Trophoblast cell (in vitro differentiated cells and primary cell): Measurements from ENCODE around the gene COX6B1.

Experiments used
- DNase-seq, 2 donors: peaks; one replicate each; pipeline ENCODE4 v3.0.0-alpha.2; 2016
- H2AFZ ChIP-seq: 2 replicates; pipeline ENCODE4 v1.6.1; 2013; ENCODE audit warnings: low read length, moderate library complexity, mild to moderate bottlenecking; ENCODE audit not compliant: insufficient read depth, poor library complexity
- H2AK5ac ChIP-seq: 2 replicates; pipeline ENCODE4 v1.6.1; 2013; ENCODE audit warnings: mild to moderate bottlenecking, low read length
- H2BK120ac ChIP-seq: 2 replicates; pipeline ENCODE4 v1.6.1; 2013; ENCODE audit warnings: low read length, mild to moderate bottlenecking, moderate library complexity; ENCODE audit not compliant: insufficient read depth, poor library complexity
- H2BK12ac ChIP-seq: 2 replicates; pipeline ENCODE4 v1.6.1; 2013; ENCODE audit warnings: mild to moderate bottlenecking, low read length, moderate library complexity
- H2BK5ac ChIP-seq: 2 replicates; pipeline ENCODE4 v1.6.1; 2013; ENCODE audit warnings: low read length, low read depth, moderate library complexity, mild to moderate bottlenecking; ENCODE audit not compliant: poor library complexity
- H3K14ac ChIP-seq: 2 replicates; pipeline ENCODE4 v1.6.1; 2013; ENCODE audit warnings: mild to moderate bottlenecking, low read length
- H3K18ac ChIP-seq: 2 replicates; pipeline ENCODE4 v1.6.1; 2013; ENCODE audit warnings: mild to moderate bottlenecking, low read length
- H3K23ac ChIP-seq: 2 replicates; pipeline ENCODE4 v1.6.1; 2013; ENCODE audit warnings: low read length
- H3K27ac ChIP-seq: 2 replicates; pipeline ENCODE4 v1.5.1; 2013; ENCODE audit warnings: low read depth, mild to moderate bottlenecking, inconsistent platforms, low read length, moderate library complexity
- H3K27me3 ChIP-seq: 2 replicates; pipeline ENCODE4 v1.6.1; 2013; ENCODE audit warnings: inconsistent platforms, mild to moderate bottlenecking, low read length, moderate library complexity; ENCODE audit not compliant: insufficient read depth
- H3K36me3 ChIP-seq, 2 experiments: 1 replicate in 1 of 2; 2 replicates in 1 of 2; pipeline ENCODE4 v1.6.1; 2013; ENCODE audit warnings: low read length in 2 of 2, mild to moderate bottlenecking in 2 of 2, moderate library complexity in 1 of 2; ENCODE audit not compliant: insufficient read depth in 2 of 2, control insufficient read depth in 1 of 2
- H3K4ac ChIP-seq: 2 replicates; pipeline ENCODE4 v1.6.1; 2013; ENCODE audit warnings: low read depth, mild to moderate bottlenecking, low read length, moderate library complexity
- H3K4me1 ChIP-seq, 2 experiments: 1 replicate in 1 of 2; 2 replicates in 1 of 2; pipeline ENCODE4 v1.6.1; 2013; ENCODE audit warnings: low read length in 2 of 2, mild to moderate bottlenecking in 2 of 2, moderate library complexity in 1 of 2; ENCODE audit not compliant: insufficient read depth in 2 of 2, control insufficient read depth in 1 of 2
- H3K4me2 ChIP-seq: 2 replicates; pipeline ENCODE4 v1.6.1; 2013; ENCODE audit warnings: inconsistent platforms, mild to moderate bottlenecking, low read length, moderate library complexity
- H3K4me3 ChIP-seq: 2 replicates; pipeline ENCODE4 v1.5.1; 2013; ENCODE audit warnings: mild to moderate bottlenecking, low read depth, low read length, inconsistent platforms
- H3K79me1 ChIP-seq: one replicate; pipeline ENCODE4 v1.6.1; 2013; ENCODE audit warnings: low read length
- H3K79me2 ChIP-seq: 2 replicates; pipeline ENCODE4 v1.6.1; 2013; ENCODE audit warnings: low read length, mild to moderate bottlenecking; ENCODE audit not compliant: control insufficient read depth, insufficient read depth, poor library complexity
- H3K9ac ChIP-seq: 2 replicates; pipeline ENCODE4 v1.6.1; 2013; ENCODE audit warnings: mild to moderate bottlenecking, low read length
- H3K9me3 ChIP-seq: 2 replicates; pipeline ENCODE4 v1.6.1; 2013; ENCODE audit warnings: low read depth, mild to moderate bottlenecking, control low read depth, inconsistent platforms, low read length; ENCODE audit not compliant: insufficient read depth
- H4K12ac ChIP-seq: 2 replicates; pipeline ENCODE4 v1.6.1; 2013; ENCODE audit warnings: low read depth, mild to moderate bottlenecking, low read length, moderate library complexity
- H4K8ac ChIP-seq: 2 replicates; pipeline ENCODE4 v1.6.1; 2013; ENCODE audit warnings: low read depth, mild to moderate bottlenecking, low read length, moderate library complexity
- H4K91ac ChIP-seq: one replicate; pipeline ENCODE4 v1.6.1; 2013; ENCODE audit warnings: low read depth, mild to moderate bottlenecking, low read length, moderate library complexity
- WGBS: extraction: QIAGEN DNeasy Blood & Tissue Kit; methylation state at CpG from one replicate; pipeline ENCODE4 v1.1.7; 2013; ENCODE audit warnings: missing lambda C conversion rate; ENCODE audit not compliant: insufficient read length, insufficient coverage; ENCODE audit errors: extremely low coverage; 5-methylcytosine and 5-hydroxymethylcytosine counted together

The COX6B1 gene

GRCh38 chr19:35693422-35693821 is 45.3 kb downstream of the COX6B1 start:
- Histone ChIP-seq H2AFZ (no peak overlapping the region), H3K27ac (no peak overlapping the region), H3K18ac (no peak overlapping the region), H2BK12ac (no peak overlapping the region), H4K8ac (no peak overlapping the region), H2BK5ac (no peak overlapping the region), H3K36me3 (no peaks in the 10 kb centered on the region), H3K14ac (no peak overlapping the region), H3K27me3 (no peaks in the 10 kb centered on the region), H3K79me1 (no peaks in the 10 kb centered on the region), H2AK5ac (no peak overlapping the region), H3K9ac (no peak overlapping the region), H3K23ac (no peak overlapping the region), H4K91ac (no peak overlapping the region), H3K4ac (no peak overlapping the region), H3K4me2 (no peak overlapping the region), H3K79me2 (no peaks in the 10 kb centered on the region), H3K4me1 (peaks cover 4 to 5% of the 10 kb centered on the region in 2 experiments), H2BK120ac (no peak overlapping the region), H4K12ac (no peak overlapping the region), H3K9me3 (no peaks in the 10 kb centered on the region), H3K4me3 (no peak overlapping the region)
- DNase-seq: no peak
- no CpG with 5 or more reads among the region's 8 CpGs for WGBS

- Histone ChIP-seq H4K12ac (no peak overlapping the region), H2AFZ (no peak overlapping the region), H4K8ac (no peak overlapping the region), H2BK12ac (no peak overlapping the region), H3K79me2 (no peaks in the 10 kb centered on the region), H4K91ac (no peak overlapping the region), H3K9me3 (no peaks in the 10 kb centered on the region), H2BK5ac (no peak overlapping the region), H3K9ac (no peak overlapping the region), H2AK5ac (no peak overlapping the region), H3K14ac (no peak overlapping the region), H3K4me3 (no peak overlapping the region), H2BK120ac (no peak overlapping the region), H3K23ac (no peak overlapping the region), H3K18ac (no peak overlapping the region), H3K4me2 (no peak overlapping the region), H3K27me3 (no peaks in the 10 kb centered on the region), H3K4ac (no peak overlapping the region), H3K27ac (no peak overlapping the region), H3K4me1 (peaks cover 4 to 5% of the 10 kb centered on the region in 2 experiments), H3K36me3 (no peaks in the 10 kb centered on the region), H3K79me1 (no peaks in the 10 kb centered on the region)
- no CpG with 5 or more reads among the region's 8 CpGs for WGBS
- peak; percentile 91 to 95 for DNase-seq
These were observed 45.9 kb downstream of the COX6B1 start for GRCh38 chr19:35693835-35694599.

GRCh38 chr19:35695895-35696422 is 47.8 kb downstream of the COX6B1 start:
- H3K27ac ChIP-seq: no peak overlapping the region
- H4K12ac ChIP-seq: no peak overlapping the region
- DNase-seq: no peak
- H3K23ac ChIP-seq: no peak overlapping the region
- H4K91ac ChIP-seq: no peak overlapping the region
- H3K9ac ChIP-seq: no peak overlapping the region
- H3K4me3 ChIP-seq: no peak overlapping the region
- H2BK12ac ChIP-seq: no peak overlapping the region
- no peak overlapping the region for H2BK120ac ChIP-seq
- no peak overlapping the region for H3K14ac ChIP-seq
- H2AFZ ChIP-seq: no peak overlapping the region
- H3K27me3 ChIP-seq: no peaks in the 10 kb centered on the region
- H3K18ac ChIP-seq: no peak overlapping the region
- no peaks in the 10 kb centered on the region for H3K9me3 ChIP-seq
- H3K79me1 ChIP-seq: no peaks in the 10 kb centered on the region
- no peak overlapping the region for H2BK5ac ChIP-seq
- no peak overlapping the region for H4K8ac ChIP-seq
- no peak overlapping the region for H3K4me2 ChIP-seq
- H2AK5ac ChIP-seq: no peak overlapping the region
- H3K4me1 ChIP-seq: peaks cover 4 to 5% of the 10 kb centered on the region in 2 experiments
- no CpG with 5 or more reads among the region's 2 CpGs for WGBS
- no peaks in the 10 kb centered on the region for H3K79me2 ChIP-seq
- no peak overlapping the region for H3K4ac ChIP-seq
- no peaks in the 10 kb centered on the region for H3K36me3 ChIP-seq

- Histone ChIP-seq H3K4ac (no peak overlapping the region), H3K4me2 (no peak overlapping the region)
- no peak for DNase-seq
These were observed 48.7 kb downstream of the COX6B1 start for GRCh38 chr19:35696835-35697234.

More at GRCh38 chr19:35696835-35697234, 48.7 kb downstream of the COX6B1 start:
- no CpG with 5 or more reads among the region's 4 CpGs for WGBS
- Histone ChIP-seq H2AFZ (no peak overlapping the region), H3K23ac (no peak overlapping the region), H4K91ac (no peak overlapping the region), H3K36me3 (no peaks in the 10 kb centered on the region), H3K4me1 (peaks cover 3 to 4% of the 10 kb centered on the region in 2 experiments), H3K9me3 (no peaks in the 10 kb centered on the region), H3K14ac (no peak overlapping the region), H3K18ac (no peak overlapping the region), H2BK5ac (no peak overlapping the region), H3K4me3 (no peak overlapping the region), H3K79me2 (no peaks in the 10 kb centered on the region), H3K27me3 (no peaks in the 10 kb centered on the region), H4K8ac (no peak overlapping the region), H4K12ac (no peak overlapping the region), H3K9ac (no peak overlapping the region), H3K27ac (no peak overlapping the region), H2AK5ac (no peak overlapping the region), H2BK12ac (no peak overlapping the region), H3K79me1 (no peaks in the 10 kb centered on the region), H2BK120ac (no peak overlapping the region)
